Measurements from ENCODE around the gene SLC18A3. TPM values are rescaled to one million over a fixed set of nuclear protein-coding genes. Genes with fewer than 3 reads are reported as not detected.

The SLC18A3 gene
- total and polyA plus RNA-seq, 2 experiments from 2014 or later = 0.16 TPM; not detected in 1

GRCh38 chr10:49578392-49578791, 31.7 kb upstream of the SLC18A3 start:
- Histone ChIP-seq H3K36me3 (ENCODE audit: insufficient read depth) (no peaks in the 10 kb centered on the region), H3K27me3 (ENCODE audit: insufficient read depth) (no peaks in the 10 kb centered on the region), H3K4me2 (no peak overlapping the region), H3K79me2 (replicated peaks; ENCODE audit: insufficient read depth) (no peaks in the 10 kb centered on the region), H2AFZ (no peak overlapping the region), H3K9me2 (ENCODE audit: insufficient read depth) (no peaks in the 10 kb centered on the region), H3K4me1 (ENCODE audit: insufficient read depth) (no peaks in the 10 kb centered on the region), H3K27ac (ENCODE audit: low read depth) (no peak overlapping the region), H4K20me1 (replicated peaks; ENCODE audit: insufficient read depth) (no peaks in the 10 kb centered on the region), H3K4me3 (no peak overlapping the region), H3F3A (replicated peaks; ENCODE audit: low read depth) (no peaks in the 10 kb centered on the region)
- no peak for ATAC-seq
- H3K27ac Mint-ChIP-seq = no peak overlapping the region
- no peaks in the 10 kb centered on the region for H3K9me3 Mint-ChIP-seq
- H3K4me1 Mint-ChIP-seq = no peaks in the 10 kb centered on the region; the same call in 2 of the 3 replicates
- DNase-seq (ENCODE audit: low spot score) = no peak
- H3K27me3 Mint-ChIP-seq (ENCODE audit: insufficient read depth, low read depth, poor library complexity) = peaks cover 3% of the 10 kb centered on the region
- TF ChIP-seq ZNF114 (CRISPR knock-in tag; IDR thresholded peaks at IDR 0.05) (no peak), ZNF462 (CRISPR knock-in tag; IDR thresholded peaks at IDR 0.05) (no peak), EZH2phosphoT487 (IDR thresholded peaks at IDR 0.05; ENCODE audit: unreplicated experiment) (no peak), STAT1 (IDR thresholded peaks at IDR 0.05; ENCODE audit: unreplicated experiment) (no peak), CTCF (conservative IDR thresholded peaks at IDR 0.05; ENCODE audit: low read depth in 2 of 2) (no peak), ETS1 (IDR thresholded peaks at IDR 0.05) (no peak), POLR2AphosphoS5 (IDR thresholded peaks at IDR 0.05; ENCODE audit: low read depth) (no peak), JUNB (IDR thresholded peaks at IDR 0.05; ENCODE audit: unreplicated experiment) (no peak)
- H3K4me3 Mint-ChIP-seq = no peak overlapping the region
- H3K36me3 Mint-ChIP-seq (ENCODE audit: low read depth) = no peaks in the 10 kb centered on the region

Data from GM23338 (cell line).